ENCODE data around the gene SSTR5.
"Not testable (repeated sequence)": the region's sequence is repeated elsewhere in the genome, so short reads cannot be mapped to it uniquely, and the experiment has no call there.

The SSTR5 gene

DNA sequence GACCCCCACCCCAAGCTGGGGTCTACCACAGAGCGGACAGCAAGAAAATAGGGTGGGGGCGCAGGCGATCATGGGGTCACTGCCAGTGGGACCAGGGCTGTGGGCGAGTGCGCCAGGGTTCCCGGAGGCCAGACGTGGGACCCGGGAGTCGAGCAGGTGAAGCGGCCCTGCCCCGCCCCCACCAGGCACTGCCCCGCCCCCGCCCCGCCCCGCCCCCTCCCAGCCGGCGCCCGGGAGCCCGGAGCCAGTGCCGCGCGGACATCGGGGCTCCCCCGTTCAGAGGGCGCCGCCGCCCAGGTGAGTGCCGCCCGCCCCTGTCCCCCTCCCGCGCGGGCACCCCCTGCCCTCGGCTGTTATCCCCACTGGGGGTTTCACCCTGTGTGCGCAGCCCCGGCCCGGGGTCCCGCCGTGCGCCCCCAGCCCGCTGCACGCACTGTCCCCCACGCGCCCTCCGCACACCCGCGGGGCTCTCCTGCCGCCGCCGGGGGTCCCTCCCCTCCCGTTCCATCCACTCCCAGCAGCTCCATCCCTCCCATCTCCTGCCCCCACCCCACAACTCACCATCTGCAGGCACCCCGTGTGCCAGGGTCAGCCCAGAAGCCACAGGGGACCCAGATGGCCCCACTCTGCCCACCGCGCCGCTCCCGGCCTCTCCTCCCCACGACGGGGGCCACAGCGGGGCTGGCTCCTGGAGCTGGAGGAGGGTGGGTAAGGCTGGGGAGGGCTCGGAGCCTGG, at the start of gene SSTR5:
Gene SSTR5, plus strand, starts transcription at position 222 of the 736 bp plus-strand sequence. CDS start 6,122 bp downstream, outside the sequence.
- no peak for DNase-seq (ENCODE audit: low read depth in 3 of 3)

DNA sequence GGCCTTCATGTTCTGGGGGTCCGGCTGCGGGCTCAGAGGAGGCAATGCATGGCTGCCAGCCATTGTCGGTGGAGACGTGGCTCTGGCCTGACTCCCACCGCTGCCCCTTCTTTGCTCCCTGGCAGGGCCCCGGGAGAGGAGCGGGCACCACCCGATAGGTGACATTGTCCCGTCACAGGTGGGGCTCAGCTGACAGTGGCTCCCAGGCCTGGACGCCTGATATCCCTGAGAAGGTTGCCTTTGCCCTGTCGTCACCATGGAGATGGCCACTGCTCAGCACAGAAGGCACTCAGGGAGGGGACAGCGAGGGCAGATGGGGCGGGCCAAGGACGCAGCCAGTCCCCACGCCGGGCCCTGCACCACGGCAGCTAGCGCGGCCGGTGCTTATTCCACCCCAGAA, 48.4 kb upstream of the SSTR5 start:
- no peak for DNase-seq (ENCODE audit: low read depth in 3 of 3)

DNA sequence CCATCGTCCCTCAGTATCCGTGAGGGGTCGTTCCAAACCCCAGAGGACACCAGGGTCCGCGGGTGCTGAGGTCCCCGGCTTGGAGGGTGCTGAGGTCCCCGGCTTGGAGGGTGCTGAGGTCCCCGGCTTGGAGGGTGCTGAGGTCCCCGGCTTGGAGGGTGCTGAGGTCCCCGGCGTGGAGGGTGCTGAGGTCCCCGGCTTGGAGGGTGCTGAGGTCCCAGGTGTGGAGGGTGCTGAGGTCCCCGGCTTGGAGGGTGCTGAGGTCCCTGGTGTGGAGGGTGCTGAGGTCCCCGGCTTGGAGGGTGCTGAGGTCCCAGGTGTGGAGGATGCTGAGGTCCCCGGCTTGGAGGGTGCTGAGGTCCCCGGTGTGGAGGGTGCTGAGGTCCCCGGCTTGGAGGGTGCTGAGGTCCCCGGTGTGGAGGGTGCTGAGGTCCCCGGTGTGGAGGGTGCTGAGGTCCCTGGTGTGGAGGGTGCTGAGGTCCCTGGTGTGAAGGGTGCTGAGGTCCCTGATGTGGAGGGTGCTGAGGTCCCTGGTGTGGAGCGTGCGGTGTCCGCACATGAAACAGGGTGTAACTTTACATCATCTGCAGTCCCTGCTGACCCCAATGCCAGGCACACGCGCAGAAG, 47.3 kb upstream of the SSTR5 start:
- DNase-seq (ENCODE audit: low read depth in 3 of 3), result not testable (repeated sequence)

DNA sequence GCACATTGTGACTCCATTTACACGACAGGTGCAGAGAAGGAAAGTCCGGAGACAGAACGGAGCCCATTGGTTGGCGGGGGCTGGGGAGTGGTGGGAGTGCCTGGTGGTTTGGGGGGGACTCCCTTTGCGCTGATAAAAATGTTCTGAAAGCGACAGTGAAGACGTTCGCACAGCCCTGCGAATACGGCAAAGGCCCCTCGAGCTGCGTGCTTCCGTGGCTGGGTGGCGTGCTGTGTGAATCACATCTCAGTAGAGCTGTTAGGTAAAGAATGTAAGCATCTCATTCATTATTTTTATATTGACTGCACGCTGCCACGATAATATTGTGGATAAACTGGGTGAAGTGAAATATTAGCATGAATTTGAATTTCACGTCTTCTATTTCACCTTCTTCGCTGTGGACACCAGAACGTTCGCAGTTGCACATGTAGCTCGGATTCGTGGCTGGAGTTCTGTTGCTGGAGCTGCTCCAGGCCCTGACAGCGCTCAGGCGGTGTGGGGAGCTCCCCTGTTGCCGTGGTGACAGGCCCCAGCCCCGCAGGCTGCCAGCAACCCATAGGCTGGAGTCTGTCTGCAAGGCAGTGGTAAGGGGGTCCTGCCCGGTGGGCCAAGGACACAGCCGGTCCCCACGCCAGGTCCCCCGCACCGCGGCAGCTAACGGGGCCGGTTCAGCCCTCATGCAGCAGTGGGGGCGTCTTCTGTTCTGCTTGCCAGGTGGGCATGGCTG, 46.3 kb upstream of the SSTR5 start:
- no peak for DNase-seq (ENCODE audit: low read depth in 3 of 3)

DNA sequence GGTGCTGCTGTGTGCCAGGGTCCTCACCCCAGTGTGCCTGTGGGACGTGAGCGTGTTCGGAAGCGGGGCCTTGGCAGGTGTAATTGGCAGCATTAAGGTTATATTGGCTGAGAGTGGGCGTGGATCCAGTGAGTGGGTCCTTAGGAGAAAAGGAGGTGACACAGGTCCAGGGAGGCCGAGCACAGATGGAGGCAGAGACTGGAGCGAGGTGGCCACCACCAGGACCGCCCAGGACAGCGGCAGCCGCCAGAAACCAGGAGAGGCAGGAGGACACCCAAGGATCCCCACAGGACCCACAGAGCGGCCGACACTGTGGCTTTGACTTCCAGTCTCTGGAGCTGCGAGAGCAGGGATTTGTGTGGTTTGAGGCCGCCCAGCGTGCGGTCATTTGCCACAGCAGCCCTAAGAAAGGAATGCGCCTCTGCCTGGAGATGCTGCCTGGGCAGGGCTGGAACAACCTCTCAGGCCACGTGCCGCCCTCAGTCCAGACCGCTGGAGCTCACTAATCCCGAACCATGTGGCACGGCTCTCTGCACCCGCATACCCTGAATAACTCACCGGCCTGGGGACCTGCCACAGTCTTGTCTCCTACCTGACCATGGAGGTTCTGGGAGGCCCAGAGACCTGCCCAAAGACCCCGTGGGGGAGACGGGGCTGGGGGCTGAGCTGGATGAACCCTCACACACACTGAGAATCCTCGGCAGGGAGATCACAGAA, 45.6 kb upstream of the SSTR5 start:
- no peak for DNase-seq (ENCODE audit: low read depth in 3 of 3)

DNA sequence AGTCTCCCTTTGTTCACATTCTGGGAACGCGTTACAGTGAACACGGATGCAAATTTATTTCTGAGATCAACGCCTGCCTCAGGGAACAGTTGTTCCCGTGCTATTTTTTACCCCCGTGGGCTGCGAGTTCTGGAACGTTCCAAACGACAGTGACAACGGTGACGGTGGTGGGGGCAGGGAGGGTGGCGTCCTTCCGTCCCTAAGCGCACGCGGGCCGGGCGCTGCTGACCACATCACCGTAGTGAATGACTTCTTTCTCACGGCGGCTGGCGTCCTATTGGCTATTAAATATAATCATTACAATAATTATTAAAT, 45.1 kb upstream of the SSTR5 start:
- DNase-seq (ENCODE audit: low read depth in 3 of 3), result no peak

DNA sequence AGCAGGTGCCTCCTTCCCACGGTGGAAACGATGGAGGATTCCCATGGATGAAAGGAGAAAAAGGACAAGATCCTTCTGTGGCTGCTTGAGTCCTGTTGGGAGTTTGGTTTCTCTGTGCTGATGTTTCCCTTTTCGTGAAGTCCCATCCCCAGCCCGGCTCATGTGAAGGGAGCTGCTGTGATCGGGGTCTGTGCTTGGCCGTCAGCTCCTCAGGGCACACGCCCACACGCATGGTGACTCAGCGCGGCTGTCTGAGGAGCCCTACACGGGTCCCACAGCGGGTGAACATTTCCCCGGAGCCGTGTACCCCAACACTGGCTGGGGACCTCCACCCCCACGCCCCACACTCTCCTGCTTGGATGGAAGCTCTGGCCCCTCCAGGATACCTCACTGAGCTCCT, 44.5 kb upstream of the SSTR5 start:
- no peak for DNase-seq (ENCODE audit: low read depth in 3 of 3)

DNA sequence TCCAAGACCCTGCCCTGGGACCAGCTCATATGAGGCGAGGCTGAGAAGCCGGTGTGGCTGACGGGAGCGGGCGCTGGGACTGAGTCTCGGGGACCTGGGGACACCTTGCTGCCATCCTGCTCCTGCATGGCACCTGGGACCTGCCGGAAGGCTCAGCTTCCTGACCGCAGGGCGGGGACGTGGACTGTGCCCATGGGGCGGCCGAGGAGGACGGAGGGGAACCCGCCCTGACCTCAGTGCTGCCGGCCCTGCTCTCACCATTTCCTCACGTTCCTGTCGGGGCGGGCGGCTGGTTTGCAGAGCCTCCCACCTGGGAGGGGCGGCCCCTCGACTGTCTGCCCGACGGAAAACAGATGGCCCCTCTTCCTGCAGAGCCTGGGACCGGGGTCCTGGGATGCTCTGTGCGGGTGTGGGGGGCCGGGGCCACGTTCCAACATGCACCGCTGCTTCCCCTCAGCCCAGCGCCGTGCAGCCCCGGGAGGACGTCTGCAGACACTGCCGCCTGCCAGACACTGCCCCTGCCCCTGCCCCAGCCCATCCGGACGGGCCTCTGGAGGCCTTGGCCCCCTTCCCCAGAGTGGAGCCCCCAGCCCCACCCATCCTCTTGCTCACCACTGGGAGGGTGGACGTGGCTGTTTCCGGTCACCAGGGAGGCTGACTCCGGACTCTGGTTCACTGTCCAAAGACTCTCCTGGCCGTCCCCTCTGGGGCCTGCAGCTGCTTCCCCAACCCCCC, 43.9 kb upstream of the SSTR5 start:
- no peak for DNase-seq (ENCODE audit: low read depth in 3 of 3)

DNA sequence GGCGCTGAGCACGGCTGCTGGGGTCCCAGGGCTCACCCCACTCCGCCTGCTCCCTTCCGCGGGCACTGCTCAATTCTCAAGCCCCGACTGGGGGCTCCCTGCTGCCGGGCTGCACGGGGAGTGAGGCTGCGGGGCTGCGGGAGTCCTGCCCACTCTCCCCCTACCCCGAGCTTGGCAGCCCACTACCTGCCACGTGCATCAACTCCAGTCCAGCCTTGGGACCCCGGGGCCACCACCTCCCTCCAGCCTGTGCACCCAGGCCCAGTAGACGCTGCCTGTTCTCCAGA, 43.3 kb upstream of the SSTR5 start:
- DNase-seq (ENCODE audit: low read depth in 3 of 3), result no peak

DNA sequence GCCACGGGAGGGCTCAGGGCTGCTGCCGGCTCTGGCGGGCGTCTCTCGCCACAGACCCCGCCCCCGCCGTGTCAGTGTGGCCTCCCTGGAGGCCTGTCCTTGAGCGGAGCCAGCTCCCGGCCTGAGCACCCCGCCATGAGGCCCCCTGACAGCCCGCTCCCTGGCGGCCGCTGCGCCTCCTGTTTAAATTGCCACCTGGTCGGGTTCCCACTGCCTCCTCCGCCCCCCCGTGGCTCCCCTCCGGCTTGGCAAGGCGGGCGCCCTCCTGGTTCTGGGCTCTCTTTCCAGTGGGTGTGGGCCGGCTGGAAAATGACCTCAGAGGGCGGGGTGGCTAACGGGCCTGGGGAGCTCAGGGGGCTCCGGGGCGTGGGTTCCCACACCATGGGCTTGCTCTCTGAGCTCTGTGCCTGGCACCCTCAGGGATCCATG, 42.1 kb upstream of the SSTR5 start:
- no peak for DNase-seq (ENCODE audit: low read depth in 3 of 3)

DNA sequence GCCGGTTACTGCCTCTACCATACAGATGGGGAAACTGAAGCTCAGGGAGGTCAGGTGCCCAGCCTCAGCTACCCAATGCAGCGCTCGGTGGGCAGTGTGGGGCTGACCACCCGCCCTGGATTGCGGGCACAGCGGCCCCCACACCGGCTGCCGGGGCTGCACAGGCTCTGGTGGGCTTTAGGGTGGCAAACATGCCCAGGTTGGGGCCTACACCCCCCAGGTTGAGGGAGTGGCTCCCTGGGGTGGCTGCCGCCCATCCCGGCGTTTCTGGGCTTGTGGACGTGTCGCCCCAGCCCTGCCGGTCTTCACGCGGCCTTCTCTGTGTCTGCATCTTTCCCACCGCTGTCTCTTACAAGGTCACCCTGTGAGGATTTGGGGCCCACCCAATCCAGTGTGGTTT, 40.9 kb upstream of the SSTR5 start:
- DNase-seq (ENCODE audit: low read depth in 3 of 3), result no peak

DNA sequence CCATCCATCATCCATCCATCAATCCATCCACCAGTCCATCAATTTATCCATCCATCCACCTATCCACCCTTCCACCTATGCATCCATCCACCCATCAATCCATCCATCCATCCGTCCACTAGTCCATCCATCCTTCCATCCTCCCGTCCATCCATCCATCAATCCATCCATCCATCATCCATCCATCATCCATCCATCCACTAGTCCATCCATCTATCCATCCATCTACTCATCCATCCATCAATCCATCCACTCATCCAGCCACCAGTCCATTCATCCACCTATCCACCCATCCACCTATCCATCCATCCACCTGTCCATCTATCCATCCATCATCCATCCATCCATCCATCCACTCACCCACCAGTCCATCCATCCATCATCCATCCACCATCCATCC, 39.9 kb upstream of the SSTR5 start:
- DNase-seq (ENCODE audit: low read depth in 3 of 3), result no peak

DNA sequence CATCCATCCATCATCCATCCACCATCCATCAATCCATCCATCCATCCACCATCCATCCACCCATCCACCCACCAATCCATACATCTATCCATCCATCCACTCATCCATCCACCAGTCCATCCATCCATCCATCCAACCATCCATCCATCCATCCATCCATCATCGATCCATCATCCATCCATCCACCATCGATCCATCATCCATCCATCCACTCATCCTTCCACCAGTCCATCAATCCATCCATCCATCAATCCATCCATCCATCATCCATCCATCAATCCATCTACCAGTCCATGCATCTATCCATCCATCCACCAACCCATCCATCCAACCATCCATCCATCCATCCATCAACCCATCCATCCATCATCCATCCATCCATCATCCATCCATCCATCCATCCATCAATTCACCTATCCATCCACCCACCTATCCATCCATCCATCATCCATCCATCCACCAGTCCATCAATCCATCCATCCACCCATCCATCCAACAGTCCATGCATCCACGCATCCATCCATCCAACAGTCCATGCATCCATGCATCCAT, 39.3 kb upstream of the SSTR5 start:
- no peak for DNase-seq (ENCODE audit: low read depth in 3 of 3)

DNA sequence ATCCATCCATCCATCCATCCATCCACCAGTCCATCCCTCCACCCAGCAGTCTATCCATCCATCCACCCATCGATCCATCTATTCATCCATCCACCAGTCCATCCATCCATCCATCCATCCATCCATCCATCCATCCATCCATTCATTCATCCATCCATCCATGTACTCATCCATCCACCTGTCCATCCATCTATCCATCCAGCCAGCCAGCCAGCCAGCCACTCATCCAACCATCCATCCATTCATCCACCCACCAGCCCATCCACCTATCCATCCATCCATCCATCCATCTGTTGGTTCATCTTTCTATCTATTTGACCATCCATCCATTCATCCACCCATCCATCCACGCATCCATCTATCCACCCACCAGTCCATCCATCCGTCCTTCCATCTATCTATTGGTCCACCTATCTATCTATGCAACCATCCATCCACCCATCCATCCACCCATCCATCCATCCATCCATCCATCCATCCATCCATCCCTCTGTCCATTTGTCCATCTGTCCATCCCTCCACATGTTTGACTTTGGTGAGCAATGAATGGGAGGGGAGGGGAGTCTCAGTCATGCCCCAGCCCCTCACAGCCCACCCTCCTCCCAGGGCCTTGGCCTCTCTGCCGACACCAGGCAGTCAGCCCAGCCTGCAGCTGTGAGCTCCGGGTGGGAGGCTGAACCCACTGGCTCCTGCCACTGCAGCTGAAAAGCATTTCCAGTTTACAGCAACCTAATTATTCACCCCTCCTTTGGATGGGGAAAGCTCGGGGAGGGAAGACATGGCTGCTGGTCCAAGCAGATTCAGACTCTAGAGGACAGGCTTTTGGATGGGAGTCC, 38.1 kb upstream of the SSTR5 start:
- DNase-seq (ENCODE audit: low read depth in 3 of 3), result no peak

DNA sequence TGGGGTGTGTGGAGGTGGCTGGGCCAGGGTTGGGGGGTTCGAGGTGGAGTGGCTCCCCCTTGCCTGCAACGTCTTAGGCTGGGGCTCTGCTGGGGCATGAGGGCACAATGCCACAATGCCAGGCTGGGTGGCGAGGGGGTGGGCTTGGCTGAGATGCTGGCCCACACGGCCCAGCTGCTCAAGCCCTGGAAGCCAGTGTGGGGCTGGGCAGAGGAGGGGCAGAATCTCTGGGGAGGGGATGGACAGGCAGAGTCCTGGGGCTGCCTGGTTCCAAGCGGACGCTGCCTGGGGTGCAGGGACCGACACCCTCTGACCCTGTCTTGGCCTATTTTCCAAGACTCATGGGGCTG, 37.5 kb upstream of the SSTR5 start:
- no peak for DNase-seq (ENCODE audit: low read depth in 3 of 3)

DNA sequence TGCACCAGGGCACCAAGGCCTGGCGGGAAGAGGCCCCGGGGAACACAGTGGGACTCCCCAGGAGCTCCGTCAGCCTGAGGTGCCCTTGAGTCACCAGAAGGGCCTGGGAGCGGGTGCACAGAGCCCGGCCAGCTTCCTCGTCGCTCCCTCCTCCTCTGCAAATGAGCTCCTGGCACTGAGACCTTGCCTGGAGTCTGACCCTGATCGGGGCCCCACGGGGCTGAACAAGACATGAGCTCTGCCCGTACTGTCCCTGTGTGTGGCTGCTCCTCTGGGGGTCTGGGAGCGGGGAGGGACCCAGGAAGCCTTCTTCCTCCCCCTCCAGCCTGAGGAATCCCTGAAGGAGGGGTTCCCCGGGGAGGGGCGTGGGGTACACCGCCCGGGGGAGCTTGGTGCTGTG, 36.4 kb upstream of the SSTR5 start:
- DNase-seq (ENCODE audit: low read depth in 3 of 3), result no peak

DNA sequence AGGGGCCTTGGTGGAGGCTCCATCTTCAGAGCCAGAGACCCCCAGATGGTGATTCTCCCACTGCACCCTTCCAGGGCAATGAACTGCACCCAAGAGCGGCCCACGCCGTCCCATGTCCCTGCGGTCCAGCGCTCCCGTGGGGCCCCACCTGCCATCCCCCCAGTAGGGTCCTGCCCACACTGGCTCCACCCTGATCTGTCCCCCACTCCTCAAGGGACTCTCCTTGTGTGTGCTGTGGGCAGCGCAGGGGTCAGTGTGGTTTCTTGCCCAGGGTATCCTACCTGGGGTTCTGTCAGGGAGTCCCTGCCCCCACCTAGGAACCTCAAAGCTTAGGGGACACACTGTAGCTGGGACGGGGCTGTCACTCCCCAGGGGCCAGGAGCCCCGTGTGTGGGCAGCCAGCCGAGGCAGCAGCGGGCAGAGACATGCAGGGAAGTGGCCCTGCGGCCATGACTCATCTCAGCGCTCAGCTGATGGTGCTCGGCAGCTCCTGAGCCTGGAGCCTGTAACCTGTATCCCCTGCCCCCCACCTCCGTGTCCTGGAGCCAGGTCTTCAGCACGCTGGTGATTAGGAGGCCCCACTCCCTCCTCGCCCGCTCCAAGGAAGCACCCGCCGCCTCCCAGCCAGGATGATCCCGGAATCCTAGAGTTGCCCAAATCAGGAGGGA, 35.7 kb upstream of the SSTR5 start:
- DNase-seq (ENCODE audit: low read depth in 3 of 3), result no peak

DNA sequence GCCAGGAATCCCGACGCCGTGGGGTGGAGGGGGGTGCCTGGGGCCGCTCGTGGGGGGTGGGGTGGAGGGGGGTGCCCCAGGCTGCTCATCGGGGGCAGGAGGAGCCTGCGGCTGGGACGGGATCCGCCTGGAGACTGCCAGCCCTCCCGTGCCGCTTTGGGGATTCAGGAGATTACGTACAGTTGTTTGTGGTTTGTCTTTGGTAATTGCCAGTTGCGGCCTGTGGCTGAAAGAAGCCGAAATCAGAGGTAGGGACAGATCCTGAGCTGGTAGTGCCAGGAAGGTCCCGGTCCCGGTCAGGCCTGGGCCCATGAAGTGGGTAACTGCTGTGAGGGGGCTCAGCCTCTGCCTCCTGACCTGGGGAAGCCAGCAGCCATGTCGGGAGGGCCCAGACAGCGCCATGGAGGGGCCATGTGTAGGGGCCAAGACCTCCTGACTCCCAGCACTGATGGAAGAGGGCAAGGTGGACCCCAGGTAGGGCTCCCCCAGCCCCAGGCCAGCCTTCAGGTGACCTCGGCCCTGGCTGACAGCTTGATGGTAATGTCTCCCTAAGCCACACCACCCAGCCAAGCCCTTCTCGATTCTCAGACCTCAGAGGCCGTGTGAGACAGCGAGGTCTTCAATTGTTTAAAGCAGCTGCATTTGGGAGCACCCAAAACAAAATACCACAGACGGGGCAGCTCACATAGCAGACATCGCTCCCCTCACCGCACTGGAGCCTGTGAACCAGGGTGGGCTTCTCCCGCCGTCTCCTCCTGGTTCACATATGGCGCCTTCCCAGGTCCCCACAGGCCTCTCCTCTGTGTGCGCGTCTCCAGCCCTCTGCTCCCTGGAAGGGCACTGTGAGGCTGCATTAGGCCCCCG, 34.9 kb upstream of the SSTR5 start:
- no peak for DNase-seq (ENCODE audit: low read depth in 3 of 3)

DNA sequence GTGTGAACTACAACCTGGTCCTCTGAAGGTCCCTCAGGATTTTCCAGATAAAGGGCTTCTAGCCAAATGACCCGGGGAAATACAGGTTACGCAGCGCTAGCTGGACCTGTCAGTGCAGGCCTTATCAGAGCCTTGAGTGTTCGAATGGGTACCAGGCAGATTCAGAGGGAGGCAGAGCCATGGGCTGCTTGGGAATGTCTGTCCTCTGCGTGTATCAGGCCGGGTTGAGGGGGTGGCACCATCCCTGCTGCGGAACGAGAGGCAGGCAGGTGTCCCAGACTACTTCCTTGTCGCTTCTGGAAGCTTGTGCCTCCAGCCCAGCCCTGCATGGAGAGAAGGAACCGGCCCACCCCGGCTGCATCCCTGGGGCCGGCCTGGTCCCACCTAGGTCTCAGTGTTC, 33.6 kb upstream of the SSTR5 start:
- no peak for DNase-seq (ENCODE audit: low read depth in 3 of 3)
